HUES6 (cell line): ENCODE data around the gene ISX.

Experiments
- H3K27ac ChIP-seq: 2 replicates; pipeline ENCODE4 v1.7.0; 2013; ENCODE audit warnings: low read depth, mild to moderate bottlenecking, low read length, inconsistent platforms
- H3K27me3 ChIP-seq: 2 replicates; pipeline ENCODE4 v1.6.1; 2013; ENCODE audit warnings: low read length; ENCODE audit not compliant: control insufficient read depth, insufficient read depth
- H3K36me3 ChIP-seq: 2 replicates; pipeline ENCODE4 v1.6.1; 2013; ENCODE audit warnings: low read length; ENCODE audit not compliant: control insufficient read depth, insufficient read depth
- H3K4me1 ChIP-seq: 2 replicates; pipeline ENCODE4 v1.6.1; 2013; ENCODE audit warnings: low read length; ENCODE audit not compliant: control insufficient read depth, insufficient read depth
- H3K4me3 ChIP-seq: 2 replicates; pipeline ENCODE4 v1.5.1; 2013; ENCODE audit warnings: low read depth, low read length
- H3K9ac ChIP-seq: one replicate; pipeline ENCODE4 v1.6.1; 2013; ENCODE audit warnings: mild to moderate bottlenecking, low read length
- H3K9me3 ChIP-seq: 2 replicates; pipeline ENCODE4 v1.6.1; 2013; ENCODE audit warnings: low read depth, low read length; ENCODE audit not compliant: control insufficient read depth, insufficient read depth

Gene ISX

DNA sequence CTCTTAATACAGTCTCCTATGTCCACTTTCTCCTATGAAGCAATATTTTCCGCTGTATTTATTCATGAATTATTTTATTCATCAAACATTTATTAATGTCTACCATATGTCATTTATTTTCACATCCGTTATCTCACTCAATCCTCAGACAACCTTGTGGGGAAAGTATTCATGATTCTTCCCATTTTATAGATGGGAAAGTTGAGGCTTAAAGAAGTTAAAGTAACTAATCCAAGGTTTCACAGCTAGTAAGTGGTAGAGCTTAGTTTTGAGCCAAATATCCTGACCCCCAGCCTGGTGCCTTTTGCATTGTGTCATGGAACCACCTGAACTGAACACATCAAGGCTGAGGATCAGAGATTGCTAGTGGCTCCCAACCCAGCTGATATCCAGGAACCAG, 66.6 kb downstream of the ISX start:
- Histone ChIP-seq H3K27me3 (peaks cover 87% of the 10 kb centered on the region; the same call in 1 of the 2 replicates), H3K9ac (no peak overlapping the region), H3K9me3 (no peaks in the 10 kb centered on the region), H3K27ac (no peak overlapping the region), H3K4me1 (peaks cover 35% of the 10 kb centered on the region), H3K4me3 (no peak overlapping the region), H3K36me3 (no peaks in the 10 kb centered on the region)

DNA sequence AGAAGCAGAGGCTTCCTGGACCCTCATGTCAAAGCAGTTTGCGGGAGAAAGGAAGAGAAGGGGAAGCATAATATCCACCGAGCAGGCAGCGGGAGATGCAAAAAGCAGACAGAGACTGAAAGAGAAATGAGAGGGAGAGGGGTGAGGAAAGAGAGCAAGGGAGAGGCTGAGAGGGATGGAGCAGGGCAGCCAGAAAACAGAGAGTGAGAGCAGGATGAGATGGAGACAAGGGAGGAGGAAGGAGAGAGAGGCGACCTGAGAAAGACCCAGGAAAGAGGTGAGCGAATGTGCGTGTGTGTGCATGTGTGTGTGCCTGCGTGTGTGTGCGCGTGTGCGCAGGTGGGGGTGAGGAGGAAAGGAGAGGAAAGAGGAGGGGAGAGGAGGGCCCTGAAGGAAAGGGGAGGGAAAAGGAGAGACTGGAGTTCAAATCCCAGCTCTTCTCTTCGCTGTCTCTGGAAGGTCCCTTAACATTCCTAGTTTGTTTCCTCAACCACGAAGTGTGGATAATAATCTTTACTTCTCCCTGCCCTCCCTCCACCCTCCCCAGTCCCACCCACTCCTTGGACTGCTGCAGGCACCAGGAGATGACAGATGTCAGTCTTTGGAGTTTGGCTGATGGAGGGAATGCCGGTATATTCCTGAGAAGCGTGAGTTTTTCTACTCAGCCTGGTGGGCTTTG, 67.9 kb downstream of the ISX start:
- H3K27ac ChIP-seq, result no peak overlapping the region
- H3K36me3 ChIP-seq, result no peaks in the 10 kb centered on the region
- H3K9ac ChIP-seq, result no peak overlapping the region
- H3K9me3 ChIP-seq, result no peaks in the 10 kb centered on the region
- peaks cover 87% of the 10 kb centered on the region; the same call in 1 of the 2 replicates for H3K27me3 ChIP-seq
- H3K4me1 ChIP-seq, result peaks cover 35% of the 10 kb centered on the region
- no peak overlapping the region for H3K4me3 ChIP-seq

DNA sequence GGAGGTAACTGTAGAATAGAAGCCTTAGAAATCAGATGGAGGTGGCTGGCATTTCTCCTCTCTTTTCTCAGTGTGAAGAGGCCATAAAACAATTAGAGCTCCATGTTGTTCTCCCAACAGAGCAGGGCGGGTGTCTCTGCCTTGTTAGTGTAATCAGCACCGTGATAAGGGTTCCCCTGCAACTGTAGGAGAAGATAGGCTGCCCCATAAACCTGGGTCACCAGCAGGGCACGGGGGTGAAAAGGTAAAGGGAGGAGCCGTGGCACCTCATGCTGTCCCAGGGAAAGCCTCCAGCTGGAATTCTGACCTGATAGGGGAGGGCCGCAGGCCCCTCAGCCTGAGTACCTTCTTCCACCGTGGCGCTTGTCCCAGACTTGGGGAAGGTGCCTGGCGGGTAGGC, 68.7 kb downstream of the ISX start:
- Histone ChIP-seq H3K9me3 (no peaks in the 10 kb centered on the region), H3K36me3 (no peaks in the 10 kb centered on the region), H3K27me3 (peaks cover 90% of the 10 kb centered on the region; the same call in 1 of the 2 replicates), H3K4me1 (peaks cover 35% of the 10 kb centered on the region), H3K9ac (no peak overlapping the region), H3K4me3 (no peak overlapping the region), H3K27ac (no peak overlapping the region)

DNA sequence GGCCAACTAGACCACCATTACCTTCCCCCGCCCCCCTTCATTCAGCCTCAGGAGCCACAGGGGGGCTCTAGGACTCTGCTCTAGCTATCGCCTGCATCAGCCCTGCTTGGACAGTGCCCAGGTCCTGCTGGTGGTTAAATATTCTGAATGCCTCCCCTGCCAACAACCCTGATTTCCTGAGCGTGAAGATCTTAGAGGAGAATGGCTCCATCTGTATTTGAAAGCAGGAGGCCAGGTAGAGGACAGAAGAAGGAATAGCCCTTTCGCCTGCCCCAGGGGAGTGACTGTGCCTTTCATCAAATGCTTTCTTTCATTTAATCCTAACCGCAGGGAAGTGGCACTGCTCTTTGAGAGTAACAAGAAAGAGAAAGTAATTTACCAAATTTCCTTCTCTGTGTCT, 69.2 kb downstream of the ISX start:
- peak overlapping the region; percentile 6; the same call in 1 of the 2 replicates for H3K4me3 ChIP-seq
- peaks cover 91% of the 10 kb centered on the region; the same call in 1 of the 2 replicates for H3K27me3 ChIP-seq
- no peaks in the 10 kb centered on the region for H3K36me3 ChIP-seq
- H3K4me1 ChIP-seq, result peaks cover 35% of the 10 kb centered on the region
- H3K27ac ChIP-seq, result no peak overlapping the region
- no peaks in the 10 kb centered on the region for H3K9me3 ChIP-seq
- H3K9ac ChIP-seq, result no peak overlapping the region
